ENCODE measurements around the gene SLIT3. TPM values are rescaled to one million over a fixed set of nuclear protein-coding genes. Genes with fewer than 3 reads are reported as not detected.

SLIT3 gene
- polyA plus RNA-seq, 1 of the 3 experiments (the other 2 are of a cell fraction) = 119 TPM

DNA sequence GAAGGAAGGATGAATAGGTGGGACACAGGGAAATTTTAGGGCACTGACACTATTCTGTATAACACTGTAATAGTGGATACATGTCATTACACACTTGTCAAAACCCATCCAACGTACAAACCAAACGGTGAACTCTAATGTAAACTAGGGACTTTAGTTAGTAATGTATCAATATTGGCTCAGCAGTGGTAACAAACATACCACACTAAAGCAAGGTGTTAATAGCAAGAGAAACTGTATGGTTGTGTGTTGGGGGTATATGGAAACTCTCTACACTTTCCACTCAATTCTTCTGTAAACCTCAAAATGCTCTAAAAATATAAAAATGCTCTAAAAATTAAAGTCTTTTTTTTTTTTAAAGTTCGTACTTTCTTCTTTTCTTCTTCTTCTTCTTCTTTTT lies 428.7 kb downstream of the SLIT3 start:
- WGBS (ENCODE audit: low lambda C conversion rate) = 76% methylated on average over 3 of the region's 3 CpGs
- H3K79me2 ChIP-seq (ENCODE audit: insufficient read depth) = no peaks in the 10 kb centered on the region; the same call in 1 of the 2 replicates
- H3K9me2 ChIP-seq = no peaks in the 10 kb centered on the region
- peaks cover 8 to 36% of the 10 kb centered on the region in 2 experiments; a peak in 3 of 4 replicates for H3K4me1 ChIP-seq (ENCODE audit: control insufficient read depth in 1 of 2, insufficient read depth in 2 of 2, low read depth in 1 of 2, low read length in 1 of 2)
- H3K27ac ChIP-seq (ENCODE audit: low read depth in 2 of 2, low read length in 1 of 2) = no peak overlapping the region
- no peaks in the 10 kb centered on the region for H3K9me3 ChIP-seq
- TF ChIP-seq REST (IDR thresholded peaks at IDR 0.05; ENCODE audit: low read depth, low read length) (no peak), FOXJ3 (CRISPR knock-in tag; IDR thresholded peaks at IDR 0.05) (no peak), JUND (IDR thresholded peaks at IDR 0.05) (no peak), TCF12 (IDR thresholded peaks at IDR 0.05) (no peak), RCOR1 (IDR thresholded peaks at IDR 0.05; ENCODE audit: low read length) (no peak), ELF1 (IDR thresholded peaks at IDR 0.05) (no peak), NFIC (IDR thresholded peaks at IDR 0.05; ENCODE audit: borderline replicate concordance) (no peak), USF1 (IDR thresholded peaks at IDR 0.05; ENCODE audit: borderline replicate concordance, low read depth) (no peak), SIN3A (IDR thresholded peaks at IDR 0.05; ENCODE audit: borderline replicate concordance, low read depth, low read length) (no peak), CHD2 (IDR thresholded peaks at IDR 0.05; ENCODE audit: low read length, partially characterized antibody) (no peak), NRF1 (IDR thresholded peaks at IDR 0.05; ENCODE audit: low read depth, low read length) (no peak), RAD21 (IDR thresholded peaks at IDR 0.05; ENCODE audit: low read length) (no peak), EP300 (IDR thresholded peaks at IDR 0.05; ENCODE audit: borderline replicate concordance in 1 of 2, low read depth in 1 of 2, low read length in 1 of 2) (no peak), EZH2phosphoT487 (IDR thresholded peaks at IDR 0.05; ENCODE audit: borderline replicate concordance, low read depth) (no peak), YY1 (IDR thresholded peaks at IDR 0.05; ENCODE audit: low read depth) (no peak), FOSL2 (IDR thresholded peaks at IDR 0.05; ENCODE audit: borderline replicate concordance, low read depth) (no peak), USF2 (IDR thresholded peaks at IDR 0.05; ENCODE audit: borderline replicate concordance, low read depth, low read length) (no peak), POLR2AphosphoS5 (IDR thresholded peaks at IDR 0.05; ENCODE audit: low read depth, low read length) (no peak), TAF1 (IDR thresholded peaks at IDR 0.05; ENCODE audit: borderline replicate concordance, low read depth, low read length) (no peak)
- TF ChIP-seq, protein P1, sequence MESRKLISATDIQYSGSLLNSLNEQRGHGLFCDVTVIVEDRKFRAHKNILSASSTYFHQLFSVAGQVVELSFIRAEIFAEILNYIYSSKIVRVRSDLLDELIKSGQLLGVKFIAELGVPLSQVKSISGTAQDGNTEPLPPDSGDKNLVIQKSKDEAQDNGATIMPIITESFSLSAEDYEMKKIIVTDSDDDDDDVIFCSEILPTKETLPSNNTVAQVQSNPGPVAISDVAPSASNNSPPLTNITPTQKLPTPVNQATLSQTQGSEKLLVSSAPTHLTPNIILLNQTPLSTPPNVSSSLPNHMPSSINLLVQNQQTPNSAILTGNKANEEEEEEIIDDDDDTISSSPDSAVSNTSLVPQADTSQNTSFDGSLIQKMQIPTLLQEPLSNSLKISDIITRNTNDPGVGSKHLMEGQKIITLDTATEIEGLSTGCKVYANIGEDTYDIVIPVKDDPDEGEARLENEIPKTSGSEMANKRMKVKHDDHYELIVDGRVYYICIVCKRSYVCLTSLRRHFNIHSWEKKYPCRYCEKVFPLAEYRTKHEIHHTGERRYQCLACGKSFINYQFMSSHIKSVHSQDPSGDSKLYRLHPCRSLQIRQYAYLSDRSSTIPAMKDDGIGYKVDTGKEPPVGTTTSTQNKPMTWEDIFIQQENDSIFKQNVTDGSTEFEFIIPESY (IDR thresholded peaks at IDR 0.05; ENCODE audit: borderline replicate concordance, low read depth) = no peak
- H3K9ac ChIP-seq = no peak overlapping the region
- no peaks in the 10 kb centered on the region for H3F3A ChIP-seq (replicated peaks; ENCODE audit: insufficient read depth)
- no peak overlapping the region for H2AFZ ChIP-seq (ENCODE audit: low read depth)
- CTCF ChIA-PET = no interaction called here
- H4K20me1 ChIP-seq (ENCODE audit: insufficient read depth) = no peaks in the 10 kb centered on the region
- H3K36me3 ChIP-seq (replicated peaks in 1 of 2; ENCODE audit: control insufficient read depth in 1 of 2, insufficient read depth in 2 of 2, low read length in 1 of 2) = peaks cover 0 to 37% of the 10 kb centered on the region in 2 experiments
- no peaks in the 10 kb centered on the region for H3K27me3 ChIP-seq (ENCODE audit: insufficient read depth)
- POLR2A ChIA-PET = interaction anchor here (0.6 kb wide), 1 partner anchor 39 kb away, joined by 3 read pairs; no protein-coding TSS in a partner anchor
- DNase-seq = no peak
- H3K4me3 ChIP-seq (ENCODE audit: low read depth in 2 of 2, low read length in 1 of 2) = no peak overlapping the region
- no peak overlapping the region for H3K4me2 ChIP-seq

Measured in SK-N-SH (cell line).